Airway epithelial cell (primary cell): ENCODE measurements around the gene USP25. TPM values are rescaled to one million over a fixed set of nuclear protein-coding genes. Genes with fewer than 3 reads are reported as not detected.

Experiments
- total RNA-seq: library from RNA; depleted of rRNA; stranded (reverse); fragments of >200 nt; gene quantifications from 2 replicates; pipeline ENCODE4 v1.2.3, GENCODE V29; 2015

USP25 gene
- 17.9 and 18.7 TPM in 2 replicates for total RNA-seq

GRCh38 chr21:15729674-15730483 is at the start of gene USP25:
Gene USP25 (plus strand): TSS chr21:15729982. CDS start chr21:15730394, 412 bp downstream.

